DMS 273 (cell line): ENCODE data around the gene CDH13.
A peak's percentile ranks its signal among the peaks of the same experiment; 100 is the strongest.

ENCODE experiments used
- DNase-seq: peaks from one replicate; lab custom pipeline; 2025; ENCODE audit not compliant: unreplicated experiment; lab: John Stamatoyannopoulos, UW

The CDH13 gene

DNA sequence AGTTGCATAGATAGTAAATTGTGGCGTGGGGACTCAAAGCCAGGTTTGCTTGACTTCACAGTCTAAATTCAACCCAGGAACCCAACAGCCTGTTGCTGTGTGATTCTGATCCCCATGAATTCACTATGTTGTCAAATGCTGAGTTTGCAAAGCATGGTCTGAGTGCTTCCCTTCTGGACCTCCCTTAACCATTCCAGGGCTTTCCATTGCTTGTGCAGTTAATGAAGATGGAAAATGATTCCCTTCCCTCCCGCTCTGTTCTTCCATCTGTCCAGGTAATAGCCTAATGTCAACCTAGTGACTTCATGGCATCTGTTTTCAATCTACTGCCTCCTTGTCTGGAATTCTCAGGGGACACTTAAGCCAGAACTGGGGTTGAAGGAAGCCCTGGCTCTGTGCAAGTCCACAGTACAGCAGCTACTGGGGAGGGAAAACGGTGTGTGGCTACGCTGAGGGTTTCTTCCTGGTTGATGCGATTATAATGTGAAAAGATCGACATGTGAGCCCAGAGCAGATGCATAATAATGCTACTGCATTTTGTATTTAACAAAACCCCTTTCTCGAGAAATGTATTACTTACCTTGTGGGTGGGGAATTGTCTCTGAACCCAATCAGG lies 206.7 kb downstream of the CDH13 start:
- peak; percentile 13 for DNase-seq

GRCh38 chr16:82834151-82834815 lies 207.5 kb downstream of the CDH13 start:
- no peak for DNase-seq

GRCh38 chr16:82835487-82836155 lies 208.9 kb downstream of the CDH13 start:
- no peak for DNase-seq

DNA sequence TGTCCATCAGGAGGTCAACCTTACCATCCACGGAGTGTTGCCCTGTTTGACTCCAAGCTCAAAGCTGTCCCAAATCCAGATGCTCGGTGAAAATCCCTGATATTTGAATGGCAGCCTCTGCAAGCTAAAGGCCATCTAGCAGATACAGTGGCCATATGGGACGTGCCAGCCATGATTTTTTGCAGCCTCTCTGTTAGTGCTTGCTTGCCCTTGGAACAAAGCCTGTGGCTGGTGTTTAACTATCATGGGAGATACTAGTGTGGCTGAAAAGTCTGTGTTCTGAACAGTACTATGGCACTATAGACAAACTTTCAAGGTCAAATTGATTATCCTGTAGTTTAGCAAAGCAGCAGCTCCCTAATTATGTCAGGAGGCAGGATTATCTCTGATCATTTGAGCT lies 214.3 kb downstream of the CDH13 start:
- no peak for DNase-seq

GRCh38 chr16:82843606-82844271 lies 217.0 kb downstream of the CDH13 start:
- no peak for DNase-seq

- no peak for DNase-seq
Observed at GRCh38 chr16:82845116-82845515, 218.3 kb downstream of the CDH13 start.

GRCh38 chr16:82846806-82847205 lies 220.0 kb downstream of the CDH13 start:
- DNase-seq: no peak

GRCh38 chr16:82848013-82848412 lies 221.2 kb downstream of the CDH13 start:
- DNase-seq: no peak

DNA sequence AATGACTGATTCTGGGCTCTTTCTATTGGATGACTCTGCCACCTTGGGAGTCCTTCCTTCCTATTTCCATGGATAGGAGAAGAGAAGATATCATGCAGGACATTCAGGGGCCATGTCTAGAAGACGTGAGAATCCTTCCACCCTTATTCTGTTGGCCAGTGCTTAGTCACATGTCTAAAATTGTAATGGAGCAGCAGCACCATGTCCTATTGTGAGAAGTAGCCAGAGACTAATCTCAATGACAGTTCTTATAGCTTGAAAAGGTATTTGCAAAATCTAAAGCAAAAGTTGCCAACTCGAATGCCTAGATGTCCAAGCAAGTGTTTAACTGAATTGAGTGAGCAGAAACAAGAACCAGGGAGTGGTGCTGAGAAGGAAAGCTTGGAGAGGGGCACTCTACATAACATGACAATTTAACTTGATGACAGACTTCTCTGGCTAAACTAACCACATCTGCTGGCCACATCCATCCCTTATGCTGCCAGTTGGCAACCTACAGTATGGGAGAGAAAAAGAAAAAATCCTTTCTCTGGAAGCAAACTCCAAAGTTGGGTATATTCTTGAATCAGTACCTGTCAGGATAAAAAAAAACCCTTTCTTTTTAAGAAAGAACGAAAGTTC lies 225.7 kb downstream of the CDH13 start:
- no peak for DNase-seq

- no peak for DNase-seq
Observed at GRCh38 chr16:82855471-82855870, 228.7 kb downstream of the CDH13 start.

DNA sequence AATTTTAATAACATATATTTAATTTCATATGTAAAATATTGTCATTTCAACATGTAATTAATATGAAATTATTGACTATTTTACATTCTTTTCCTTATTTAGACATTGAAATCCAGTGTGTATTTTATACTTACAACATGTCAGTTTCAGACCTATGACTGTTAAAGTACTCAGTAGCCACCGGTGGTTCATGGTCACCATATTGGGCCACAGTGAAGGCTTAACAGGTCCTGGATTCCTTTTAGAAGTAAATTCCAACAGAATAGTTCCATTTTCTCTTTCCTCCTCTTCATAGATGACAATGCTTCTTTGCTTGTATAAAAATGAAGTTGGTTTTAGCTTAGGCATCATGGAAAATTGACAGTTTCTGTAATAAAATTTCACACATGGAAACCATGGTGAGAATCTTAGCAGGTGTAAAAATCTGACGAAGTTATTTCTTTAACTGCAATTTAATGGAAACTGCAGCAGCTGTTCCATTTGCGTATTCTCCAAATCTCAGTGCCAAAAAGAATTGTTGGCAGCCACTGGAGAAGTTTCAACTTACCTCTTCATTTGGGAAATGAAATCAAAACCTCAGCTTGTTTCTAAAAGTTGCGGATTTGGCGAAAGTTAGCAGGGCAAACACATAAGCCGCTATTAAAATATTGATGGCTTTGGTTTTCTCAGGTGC lies 231.1 kb downstream of the CDH13 start:
- DNase-seq: no peak

- no peak for DNase-seq
Observed at GRCh38 chr16:82859662-82860061, 232.9 kb downstream of the CDH13 start.

- DNase-seq: no peak
Observed at GRCh38 chr16:82860071-82860470, 233.3 kb downstream of the CDH13 start.

DNA sequence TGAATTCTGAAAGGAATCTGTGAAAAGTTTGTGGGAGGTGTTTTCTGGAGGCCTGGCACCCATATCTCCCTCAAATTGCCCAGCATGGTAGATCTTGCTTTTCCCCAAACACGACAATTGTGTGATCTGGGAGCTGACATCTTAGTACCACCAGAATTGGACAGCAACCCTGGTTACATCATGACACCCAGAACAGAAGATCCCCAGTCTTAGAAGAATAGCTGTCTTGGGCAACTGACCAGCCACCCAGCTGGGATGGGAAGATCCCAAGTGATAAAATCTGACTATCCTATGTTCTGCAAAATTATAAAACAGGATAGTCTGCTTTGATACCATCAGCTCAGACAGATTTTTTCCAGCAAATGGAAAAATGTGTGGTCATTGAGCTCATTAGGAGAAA lies 235.3 kb downstream of the CDH13 start:
- DNase-seq: no peak

- no peak for DNase-seq
Observed at GRCh38 chr16:82864332-82865040, 237.7 kb downstream of the CDH13 start.

DNA sequence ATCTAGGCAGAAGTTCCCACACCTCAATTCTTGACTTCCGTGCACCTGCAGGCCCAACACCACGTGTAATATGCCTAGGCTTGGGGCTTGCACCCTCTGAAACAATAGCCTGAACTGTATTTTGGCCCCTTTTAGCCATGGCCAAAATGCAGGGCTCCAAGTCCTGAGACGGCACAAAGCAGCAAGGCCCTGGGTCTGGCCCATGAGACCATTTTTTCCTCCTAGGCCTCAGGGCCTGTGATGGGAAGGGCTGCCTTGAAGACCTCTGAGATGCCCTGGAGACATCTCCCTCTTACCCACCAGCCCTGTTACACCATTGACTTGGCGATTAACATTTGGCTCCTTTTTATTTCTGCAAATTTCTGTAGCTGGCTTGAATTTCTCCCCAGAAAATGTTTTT lies 238.6 kb downstream of the CDH13 start:
- DNase-seq: no peak

DNA sequence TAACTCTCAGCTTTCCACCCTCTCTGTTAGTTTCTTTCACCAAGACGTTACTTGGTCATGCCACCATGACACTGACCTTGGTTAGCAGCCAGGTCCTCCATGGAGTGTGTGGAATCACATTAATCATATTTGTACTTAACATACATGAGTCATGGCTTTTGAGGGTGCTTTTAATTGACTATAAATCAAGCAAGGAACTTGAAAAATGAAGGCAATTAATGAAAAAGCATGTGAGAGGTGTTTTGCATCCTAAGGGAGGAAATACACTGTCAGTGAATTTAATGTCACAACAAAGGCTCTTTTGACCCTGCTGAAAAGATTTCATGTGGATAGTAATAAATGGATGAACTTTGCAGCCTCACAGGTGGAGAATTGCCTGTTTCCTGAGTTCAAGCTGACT lies 240.7 kb downstream of the CDH13 start:
- DNase-seq: no peak

- no peak for DNase-seq
Observed at GRCh38 chr16:82874271-82874670, 247.5 kb downstream of the CDH13 start.

- DNase-seq: no peak
Observed at GRCh38 chr16:82874672-82875071, 247.9 kb downstream of the CDH13 start.

GRCh38 chr16:82876951-82877350 lies 250.2 kb downstream of the CDH13 start:
- no peak for DNase-seq
